Loucy (cell line): Measurements from ENCODE around the gene EZR.
"Not testable (repeated sequence)": the region's sequence is repeated elsewhere in the genome, so short reads cannot be mapped to it uniquely, and the experiment has no call there.

Source experiments
- H2AFZ ChIP-seq: fragments of 200-600 bp; sonication (generic); 2 replicates; pipeline ENCODE4 v1.6.0; 2016; ENCODE audit warnings: antibody characterized with exemption, mild to moderate bottlenecking, low read length, moderate library complexity
- H3F3A ChIP-seq: fragments of 200-600 bp; 2 replicates; pipeline ENCODE4 v1.6.0; 2016; ENCODE audit warnings: antibody characterized with exemption, low read depth, mild to moderate bottlenecking
- H3K27me3 ChIP-seq: fragments of 200-600 bp; sonication (generic); 2 replicates; pipeline ENCODE4 v1.6.1; 2014; ENCODE audit warnings: low read length, mild to moderate bottlenecking; ENCODE audit not compliant: insufficient read depth, poor library complexity, severe bottlenecking
- H3K36me3 ChIP-seq: fragments of 200-600 bp; sonication (generic); 2 replicates; pipeline ENCODE4 v1.6.1; 2016; ENCODE audit warnings: low read length; ENCODE audit not compliant: insufficient read depth
- H3K4me1 ChIP-seq: fragments of 200-600 bp; sonication (generic); 2 replicates; pipeline ENCODE4 v1.5.1; 2014; ENCODE audit warnings: low read length, mild to moderate bottlenecking; ENCODE audit not compliant: insufficient read depth, poor library complexity, severe bottlenecking
- H3K4me2 ChIP-seq: fragments of 200-600 bp; sonication (generic); 2 replicates; pipeline ENCODE4 v1.6.0; 2014; ENCODE audit warnings: antibody characterized with exemption, low read length, low read depth, mild to moderate bottlenecking; ENCODE audit not compliant: poor library complexity, severe bottlenecking
- H3K4me3 ChIP-seq: fragments of 200-600 bp; sonication (generic); 2 replicates; pipeline ENCODE4 v1.5.1; 2014; ENCODE audit warnings: low read length, mild to moderate bottlenecking, mixed read lengths; ENCODE audit not compliant: poor library complexity, severe bottlenecking
- H3K79me2 ChIP-seq: fragments of 200-600 bp; sonication (generic); 2 replicates; pipeline ENCODE4 v1.6.1; 2014; ENCODE audit warnings: low read length; ENCODE audit not compliant: insufficient read depth
- H3K9ac ChIP-seq: fragments of 200-600 bp; sonication (generic); 2 replicates; pipeline ENCODE4 v1.6.0; 2014; ENCODE audit warnings: mild to moderate bottlenecking, low read depth, low read length, moderate library complexity; ENCODE audit not compliant: poor library complexity, severe bottlenecking
- H3K9me2 ChIP-seq: fragments of 200-600 bp; sonication (generic); replicated peaks from 2 replicates; pipeline ENCODE4 v1.6.1; 2016; ENCODE audit warnings: low read depth, low read length, mixed read lengths
- H3K9me3 ChIP-seq: fragments of 200-600 bp; sonication (generic); 2 replicates; pipeline ENCODE4 v1.6.1; 2014; ENCODE audit warnings: mild to moderate bottlenecking, antibody characterized with exemption, low read length, low read depth; ENCODE audit not compliant: insufficient read depth
- H4K20me1 ChIP-seq: fragments of 200-600 bp; sonication (generic); 2 replicates; pipeline ENCODE4 v1.6.0; 2014; ENCODE audit warnings: antibody characterized with exemption, low read length, mild to moderate bottlenecking; ENCODE audit not compliant: insufficient read depth, poor library complexity, severe bottlenecking
- EZH2phosphoT487 ChIP-seq: fragments of 200-600 bp; IDR thresholded peaks from 2 replicates; pipeline ENCODE4 v1.6.1; 2018; ENCODE audit warnings: antibody characterized with exemption, mild to moderate bottlenecking, moderate library complexity, borderline replicate concordance
- TF ChIP-seq, protein P1 (sequence below): fragments of 200-600 bp; sonication (generic); conservative IDR thresholded peaks from 2 replicates; pipeline ENCODE4 v1.5.1; 2014; ENCODE audit warnings: mild to moderate bottlenecking, antibody characterized with exemption, low read length

EZR gene

GRCh38 chr6:158834675-158835385 lies 15.7 kb upstream of the EZR start:
- Histone ChIP-seq H3K9ac (no peak overlapping the region), H2AFZ (no peak overlapping the region), H3K4me2 (no peak overlapping the region)

GRCh38 chr6:158832807-158833206 lies 13.6 kb upstream of the EZR start:
- H3K4me3 ChIP-seq, H3K79me2 ChIP-seq, H3K9me3 ChIP-seq, H3K36me3 ChIP-seq, H3F3A ChIP-seq, H2AFZ ChIP-seq, H3K9ac ChIP-seq, H3K9me2 ChIP-seq, H3K4me2 ChIP-seq, H3K27me3 ChIP-seq, H4K20me1 ChIP-seq, H3K4me1 ChIP-seq: not testable (repeated sequence)

More at GRCh38 chr6:158834675-158835385, 15.7 kb upstream of the EZR start:
- Histone ChIP-seq H3K4me3 (no peak overlapping the region), H3K9me3 (no peaks in the 10 kb centered on the region), H3K4me1 (no peaks in the 10 kb centered on the region), H3K27me3 (no peaks in the 10 kb centered on the region), H3F3A (no peaks in the 10 kb centered on the region), H3K9me2 (no peaks in the 10 kb centered on the region), H3K36me3 (no peaks in the 10 kb centered on the region), H4K20me1 (no peaks in the 10 kb centered on the region), H3K79me2 (no peaks in the 10 kb centered on the region)
- TF ChIP-seq EZH2phosphoT487, result no peak
- TF ChIP-seq, protein P1, sequence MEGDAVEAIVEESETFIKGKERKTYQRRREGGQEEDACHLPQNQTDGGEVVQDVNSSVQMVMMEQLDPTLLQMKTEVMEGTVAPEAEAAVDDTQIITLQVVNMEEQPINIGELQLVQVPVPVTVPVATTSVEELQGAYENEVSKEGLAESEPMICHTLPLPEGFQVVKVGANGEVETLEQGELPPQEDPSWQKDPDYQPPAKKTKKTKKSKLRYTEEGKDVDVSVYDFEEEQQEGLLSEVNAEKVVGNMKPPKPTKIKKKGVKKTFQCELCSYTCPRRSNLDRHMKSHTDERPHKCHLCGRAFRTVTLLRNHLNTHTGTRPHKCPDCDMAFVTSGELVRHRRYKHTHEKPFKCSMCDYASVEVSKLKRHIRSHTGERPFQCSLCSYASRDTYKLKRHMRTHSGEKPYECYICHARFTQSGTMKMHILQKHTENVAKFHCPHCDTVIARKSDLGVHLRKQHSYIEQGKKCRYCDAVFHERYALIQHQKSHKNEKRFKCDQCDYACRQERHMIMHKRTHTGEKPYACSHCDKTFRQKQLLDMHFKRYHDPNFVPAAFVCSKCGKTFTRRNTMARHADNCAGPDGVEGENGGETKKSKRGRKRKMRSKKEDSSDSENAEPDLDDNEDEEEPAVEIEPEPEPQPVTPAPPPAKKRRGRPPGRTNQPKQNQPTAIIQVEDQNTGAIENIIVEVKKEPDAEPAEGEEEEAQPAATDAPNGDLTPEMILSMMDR, result no peak

- Histone ChIP-seq H3F3A (no peaks in the 10 kb centered on the region), H3K4me2 (no peak overlapping the region)
- TF ChIP-seq, protein P1, result no peak
- TF ChIP-seq EZH2phosphoT487, result no peak
Measured at GRCh38 chr6:158832026-158832425, 12.9 kb upstream of the EZR start.

DNA sequence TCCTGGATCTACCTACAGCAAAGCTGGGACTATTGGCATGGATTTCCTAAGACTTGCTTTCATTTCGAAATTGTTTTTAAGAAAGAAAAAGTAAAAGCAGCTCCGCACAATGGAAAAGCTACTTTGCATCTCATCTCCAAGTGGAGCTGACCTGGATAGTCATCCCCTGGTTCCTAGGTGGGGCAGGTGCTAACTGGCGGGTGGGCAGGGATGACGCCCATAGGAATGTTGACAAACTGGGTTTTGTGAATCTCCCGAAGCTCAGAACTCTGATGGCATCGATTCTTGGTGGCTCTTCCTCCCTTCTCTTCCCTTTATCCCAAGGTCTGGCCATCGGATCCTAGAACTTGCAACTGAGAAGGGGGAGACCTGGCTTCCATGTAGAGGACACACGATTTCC lies 12.4 kb upstream of the EZR start:
- no peak overlapping the region for H3K4me3 ChIP-seq
- H3K27me3 ChIP-seq, result no peaks in the 10 kb centered on the region
- no peak for TF ChIP-seq EZH2phosphoT487
- TF ChIP-seq, protein P1, result no peak
- no peaks in the 10 kb centered on the region for H4K20me1 ChIP-seq
- no peaks in the 10 kb centered on the region for H3K79me2 ChIP-seq
- H3K9ac ChIP-seq, result no peak overlapping the region
- H3K9me3 ChIP-seq, result no peaks in the 10 kb centered on the region
- H2AFZ ChIP-seq, result no peak overlapping the region
- H3K9me2 ChIP-seq, result no peaks in the 10 kb centered on the region
- H3K4me2 ChIP-seq, result no peak overlapping the region
- no peaks in the 10 kb centered on the region for H3K36me3 ChIP-seq
- H3K4me1 ChIP-seq, result no peaks in the 10 kb centered on the region
- no peaks in the 10 kb centered on the region for H3F3A ChIP-seq

More at GRCh38 chr6:158832026-158832425, 12.9 kb upstream of the EZR start:
- Histone ChIP-seq H3K9me2 (no peaks in the 10 kb centered on the region), H3K4me3 (no peak overlapping the region), H3K36me3 (no peaks in the 10 kb centered on the region), H3K9me3 (no peaks in the 10 kb centered on the region), H3K79me2 (no peaks in the 10 kb centered on the region), H2AFZ (no peak overlapping the region), H4K20me1 (no peaks in the 10 kb centered on the region), H3K27me3 (no peaks in the 10 kb centered on the region), H3K4me1 (no peaks in the 10 kb centered on the region), H3K9ac (no peak overlapping the region)
